GM21423 (cell line): ENCODE results near the gene NEURL1.
"Not testable (repeated sequence)": the region's sequence is repeated elsewhere in the genome, so short reads cannot be mapped to it uniquely, and the experiment has no call there.

ENCODE experiments used
- ATAC-seq: cut with Tn5 transposase; IDR thresholded peaks from one replicate; pipeline ENCODE4 v1.9.1; 2021; ENCODE audit warnings: mild to moderate bottlenecking, moderate library complexity; ENCODE audit not compliant: unreplicated experiment

Gene NEURL1

DNA sequence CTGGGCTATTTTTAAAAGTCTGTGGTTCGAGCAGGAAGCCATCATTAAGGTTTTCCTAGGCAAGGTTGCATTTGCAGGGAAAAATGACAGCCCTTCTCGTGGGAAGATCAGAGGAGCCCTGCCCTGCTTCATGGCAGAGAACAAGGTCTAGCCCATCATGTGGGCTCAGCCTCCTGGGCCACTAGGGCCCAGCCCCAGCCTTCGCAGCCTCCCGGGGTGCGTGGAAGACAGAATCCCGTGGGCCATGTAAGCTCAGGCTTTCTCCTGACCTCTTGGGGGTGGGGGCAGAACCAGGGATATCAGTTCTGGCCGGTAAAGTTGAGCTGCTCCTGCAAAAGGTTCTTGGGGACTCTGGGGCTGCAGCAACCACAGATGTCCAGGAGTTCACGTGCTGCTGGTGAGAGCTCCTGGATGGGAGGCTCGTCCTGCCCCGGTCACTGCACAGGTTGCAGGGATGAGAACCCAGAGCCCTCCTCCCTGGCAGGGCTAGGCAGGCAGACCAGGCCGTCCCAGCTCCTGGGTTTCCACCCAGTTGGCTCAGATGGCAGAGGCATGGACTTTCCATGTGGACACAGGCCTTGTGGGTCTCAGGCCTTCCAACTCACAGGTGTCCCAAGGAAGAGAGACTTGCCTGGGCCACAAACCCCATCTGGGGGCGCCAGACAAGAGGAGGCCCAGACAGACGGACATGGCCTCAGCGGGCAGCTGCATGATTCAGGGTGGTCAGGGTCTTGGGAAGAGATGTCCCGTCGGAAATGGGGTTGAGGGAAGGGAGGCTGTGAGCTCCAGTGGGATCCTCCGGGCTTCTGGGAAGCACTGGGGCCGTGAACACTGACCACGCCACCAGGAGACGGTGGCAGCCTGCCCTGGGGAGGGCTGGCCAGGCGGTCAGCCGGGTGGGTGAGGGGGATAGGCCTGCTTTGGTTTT lies 126.2 kb downstream of the NEURL1 start:
- no peak for ATAC-seq

DNA sequence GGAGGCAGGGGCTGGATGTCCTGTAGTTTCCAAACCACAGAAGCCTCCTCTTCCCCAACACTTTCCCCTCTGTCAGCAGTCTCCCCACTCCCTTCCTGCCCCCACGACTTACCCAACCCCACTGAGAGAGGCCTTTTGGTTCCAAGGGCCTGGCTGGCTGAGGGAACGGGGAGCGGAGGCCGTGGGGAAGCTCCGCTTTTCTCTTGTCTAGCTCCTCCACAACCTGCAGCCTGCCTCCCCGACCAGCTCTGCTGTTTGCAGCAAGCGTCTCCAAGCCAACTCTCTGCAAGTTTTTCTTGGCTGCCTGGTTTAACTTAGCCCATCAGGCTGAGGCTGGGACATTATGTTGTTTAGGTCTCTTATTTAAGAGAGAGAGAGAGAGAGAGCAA lies 126.8 kb downstream of the NEURL1 start:
- ATAC-seq = no peak

DNA sequence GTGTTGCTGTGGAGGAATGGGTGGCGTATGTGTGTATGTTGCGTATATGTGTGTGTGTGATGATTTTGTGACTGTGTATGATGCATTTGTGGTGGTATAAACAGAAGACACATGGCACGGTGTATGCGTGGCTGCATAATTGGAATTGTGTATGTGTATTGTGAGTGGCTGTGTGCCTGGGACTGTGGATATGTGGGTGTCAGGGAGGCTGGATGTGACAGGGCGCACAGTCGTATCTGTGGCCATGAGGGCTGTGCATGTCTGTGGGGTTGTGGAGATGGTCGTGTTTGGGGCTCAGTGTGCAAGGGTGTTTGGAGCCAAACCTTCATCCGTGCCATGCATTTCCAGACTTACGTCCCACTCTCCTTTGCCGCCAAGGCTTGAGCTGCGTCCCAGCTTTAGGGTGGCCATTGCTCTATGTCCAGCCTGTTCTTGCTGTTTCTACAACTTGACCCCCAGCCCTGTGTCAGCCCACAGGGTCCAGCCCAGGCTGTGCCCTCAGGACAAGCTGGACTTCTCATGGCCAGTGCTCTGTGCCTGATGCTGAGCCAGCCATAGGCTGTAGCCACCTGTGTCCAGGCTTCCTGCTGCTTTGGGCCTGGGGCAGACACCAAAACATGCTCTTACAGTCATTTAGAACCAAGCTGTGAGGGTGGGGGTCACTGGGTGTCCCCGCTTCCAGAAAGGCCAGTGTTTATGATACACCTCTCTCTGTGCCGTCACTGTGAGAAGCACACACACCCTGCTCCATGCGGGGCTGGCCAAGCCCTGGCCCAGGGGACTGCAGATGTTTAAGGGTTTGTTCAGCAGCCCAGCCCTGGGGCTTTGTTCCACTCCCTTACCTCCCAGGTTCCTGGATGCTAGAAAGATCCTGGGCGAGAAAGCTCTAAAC lies 127.6 kb downstream of the NEURL1 start:
- no peak for ATAC-seq

DNA sequence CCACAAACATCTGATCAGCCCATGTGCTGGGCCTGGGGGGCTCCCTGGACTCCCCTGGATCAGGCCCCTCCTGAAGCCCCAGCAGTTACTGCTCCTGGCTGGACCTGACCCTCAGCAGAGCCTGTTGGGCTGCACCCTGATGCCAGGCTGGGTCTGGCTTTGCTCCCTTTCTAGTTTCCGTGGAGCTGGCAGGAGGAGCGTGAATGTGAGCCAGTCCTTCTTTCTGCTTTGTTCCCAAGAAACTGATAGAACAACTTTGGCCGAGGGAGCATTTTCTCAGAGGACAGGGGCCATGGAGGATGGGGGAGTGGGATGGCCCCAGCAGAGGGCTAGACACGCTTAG lies 128.2 kb downstream of the NEURL1 start:
- ATAC-seq = no peak

DNA sequence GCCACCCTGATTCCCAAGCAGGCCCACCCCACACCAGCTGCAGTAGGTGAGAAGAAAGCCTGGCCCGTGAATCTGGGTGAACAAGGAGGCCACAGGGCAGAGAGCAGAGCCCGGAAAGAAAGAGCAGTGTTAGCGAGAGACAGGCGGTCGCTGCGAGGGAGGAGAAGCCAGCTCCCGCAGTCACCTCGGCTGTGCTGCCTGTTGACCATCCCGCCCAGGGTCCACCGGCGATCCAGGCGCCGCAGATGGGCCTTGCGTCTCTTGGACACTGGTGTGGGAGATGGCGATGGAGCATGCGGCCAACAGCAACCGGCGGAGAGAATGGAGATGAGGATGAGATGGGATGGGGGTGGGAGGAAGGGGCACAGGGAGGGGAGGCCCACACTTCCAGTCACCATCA lies 128.8 kb downstream of the NEURL1 start:
- ATAC-seq = no peak

DNA sequence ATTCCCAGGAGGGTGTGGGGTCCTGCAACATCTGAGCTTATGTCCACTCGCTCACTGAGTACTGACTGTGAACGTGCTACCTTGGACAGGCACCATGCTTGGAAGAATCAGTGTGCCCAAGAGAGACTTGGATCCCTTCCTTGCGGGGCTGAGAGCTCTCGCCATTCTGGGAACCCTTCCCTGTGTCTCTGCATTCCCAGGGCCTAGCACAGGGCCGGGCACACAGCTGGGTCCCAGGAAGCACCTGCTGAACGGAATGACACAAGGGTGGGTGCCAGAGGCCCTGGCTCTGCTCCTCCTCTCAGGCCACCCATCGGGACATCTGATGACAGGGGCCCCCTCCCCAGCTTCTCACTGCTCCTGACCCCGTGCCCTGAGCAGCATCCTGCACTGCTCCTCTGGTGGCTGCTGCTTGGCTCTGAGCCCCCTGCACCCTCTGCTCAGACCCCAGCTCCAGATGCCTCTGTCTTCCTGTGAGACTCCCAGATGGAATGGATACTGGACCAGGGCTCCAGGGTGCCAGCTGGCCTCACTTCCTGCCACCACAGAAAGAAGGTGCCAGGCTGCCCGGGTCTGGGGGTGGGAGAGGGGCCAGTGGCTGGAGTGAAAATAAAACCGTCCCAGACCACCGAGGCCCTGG lies 129.6 kb downstream of the NEURL1 start:
- no peak for ATAC-seq

DNA sequence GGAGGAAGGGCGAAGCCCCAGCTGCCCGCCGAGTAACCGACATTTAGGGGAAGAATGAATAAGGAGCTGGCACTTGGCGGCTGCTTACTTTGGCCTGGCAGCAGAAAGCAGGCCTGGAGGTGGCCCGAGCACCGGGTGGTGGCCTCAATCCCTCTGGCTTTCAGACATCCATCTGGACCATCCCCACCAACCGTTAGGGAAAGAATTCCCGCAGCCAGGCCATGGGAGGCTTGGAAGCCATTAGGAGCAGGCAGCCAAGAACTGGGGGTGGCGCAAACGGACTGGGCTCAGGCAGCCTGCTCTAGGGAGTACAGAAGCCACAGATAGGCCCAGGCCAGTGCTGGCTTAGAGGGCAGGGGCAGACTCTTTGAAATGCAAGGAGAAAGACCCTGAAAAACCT lies 132.7 kb downstream of the NEURL1 start:
- ATAC-seq = no peak

DNA sequence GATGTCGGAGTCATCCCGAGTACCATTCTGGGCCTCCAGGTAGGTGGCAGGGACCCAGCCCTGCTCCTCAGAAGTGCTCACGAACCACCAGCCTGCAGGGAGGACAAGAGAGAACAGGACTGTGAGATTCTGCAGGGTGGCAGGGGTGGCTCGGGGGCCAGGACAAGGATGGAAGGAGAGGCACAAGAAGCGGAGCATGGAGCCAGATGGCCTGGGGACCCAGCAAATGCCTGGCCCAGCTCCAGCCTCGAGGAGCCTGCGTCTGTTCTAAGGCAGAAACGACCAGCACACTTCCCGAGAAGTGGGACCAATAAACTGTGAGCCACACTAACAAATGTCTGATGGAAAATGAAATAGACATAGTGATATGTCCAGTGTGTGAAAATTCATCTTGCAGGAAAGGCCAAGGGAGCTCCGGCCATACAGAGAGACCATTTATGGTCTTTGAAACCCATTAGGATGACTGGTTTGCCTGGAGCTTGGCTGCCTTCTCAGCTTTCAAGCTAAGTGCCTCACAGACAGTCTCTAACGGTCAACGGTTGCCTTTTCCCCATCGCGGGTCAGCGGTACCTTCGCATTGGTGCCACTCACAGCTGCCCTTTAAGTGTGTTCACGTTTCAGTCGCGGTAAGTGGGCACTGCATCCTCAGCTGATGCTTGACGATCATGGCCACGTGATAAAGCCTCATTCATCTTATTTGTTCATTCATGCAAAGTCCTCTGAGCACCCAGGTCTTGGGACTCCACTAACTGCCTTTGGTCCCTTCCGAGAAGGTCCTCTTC lies 133.8 kb downstream of the NEURL1 start:
- no peak for ATAC-seq

DNA sequence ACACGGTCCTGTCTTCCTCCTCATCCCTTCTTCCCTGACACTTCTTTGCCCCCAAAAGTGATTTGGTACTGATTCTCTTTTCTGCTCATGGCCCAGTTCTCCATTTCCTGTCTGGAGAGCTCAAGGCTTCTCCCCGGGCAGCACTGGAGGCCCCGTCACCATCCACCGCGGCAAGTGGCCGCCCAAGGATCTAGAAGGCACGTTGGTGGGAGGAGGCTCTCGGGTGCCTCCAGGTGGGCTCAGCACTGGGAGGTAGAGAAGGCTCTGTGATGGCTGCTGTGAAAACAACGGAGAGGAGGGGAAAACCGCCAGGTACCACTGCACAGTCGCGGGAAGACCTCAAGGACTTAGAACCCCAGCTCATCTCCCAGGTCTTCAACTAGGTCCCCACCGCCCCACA lies 134.4 kb downstream of the NEURL1 start:
- ATAC-seq = no peak

DNA sequence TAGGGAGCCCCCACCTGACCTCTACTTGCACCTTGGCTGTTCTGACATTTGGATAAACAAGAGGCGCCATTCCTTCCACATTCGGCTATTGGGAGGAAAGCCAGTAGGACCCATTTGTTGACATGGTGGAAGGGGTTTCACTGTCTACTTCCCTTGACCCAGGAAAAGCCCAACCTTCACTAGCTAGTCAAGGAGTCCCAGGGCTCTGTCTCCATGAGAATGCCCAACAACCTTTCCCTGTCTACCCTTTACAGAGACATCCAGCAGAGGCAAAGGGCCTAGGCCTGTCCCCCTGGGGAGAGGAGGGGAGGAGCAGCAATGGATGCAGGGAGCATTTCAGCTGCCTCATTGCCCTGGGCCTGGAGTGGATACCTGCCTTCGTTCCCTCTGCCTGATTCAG lies 136.1 kb downstream of the NEURL1 start:
- ATAC-seq = no peak

DNA sequence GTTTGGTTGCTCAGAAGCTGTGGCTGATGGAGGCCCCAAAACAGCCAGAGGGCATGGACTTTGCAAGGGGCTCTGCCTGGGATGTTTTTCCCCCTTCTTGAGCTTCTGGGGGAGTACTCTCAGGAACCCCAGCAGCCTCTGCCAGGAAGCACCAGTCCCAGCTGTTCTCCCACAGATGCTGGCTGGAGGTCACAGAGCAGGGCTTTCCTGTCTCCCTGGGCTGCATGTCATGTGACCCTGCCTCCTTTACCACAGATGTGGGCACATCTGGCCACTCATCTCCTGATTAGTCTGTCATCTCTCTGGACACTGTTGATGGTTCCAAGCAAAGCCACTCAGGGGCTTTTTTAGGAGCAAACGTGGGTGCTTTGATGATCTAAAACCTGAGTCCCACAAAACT lies 136.7 kb downstream of the NEURL1 start:
- ATAC-seq = no peak

DNA sequence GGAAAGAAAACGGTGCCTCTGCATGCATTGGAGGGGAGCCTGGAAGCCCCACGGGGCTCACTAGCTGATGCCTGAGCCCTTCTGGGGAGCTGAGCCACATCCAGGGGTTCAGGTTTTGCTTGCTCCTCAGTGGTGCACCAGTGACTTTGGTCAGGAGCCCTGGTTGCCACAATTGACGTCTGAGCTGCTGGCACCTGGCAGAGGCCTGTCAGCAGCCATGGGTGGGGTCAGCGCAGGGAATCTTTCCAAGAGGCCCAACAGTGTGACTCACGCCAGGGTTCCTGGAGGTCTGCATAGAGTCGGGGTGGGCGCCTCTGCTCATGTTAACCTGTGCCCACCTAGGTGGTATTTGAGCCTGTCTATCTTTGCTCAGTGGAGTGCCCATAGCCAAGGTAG lies 138.7 kb downstream of the NEURL1 start:
- ATAC-seq = no peak

DNA sequence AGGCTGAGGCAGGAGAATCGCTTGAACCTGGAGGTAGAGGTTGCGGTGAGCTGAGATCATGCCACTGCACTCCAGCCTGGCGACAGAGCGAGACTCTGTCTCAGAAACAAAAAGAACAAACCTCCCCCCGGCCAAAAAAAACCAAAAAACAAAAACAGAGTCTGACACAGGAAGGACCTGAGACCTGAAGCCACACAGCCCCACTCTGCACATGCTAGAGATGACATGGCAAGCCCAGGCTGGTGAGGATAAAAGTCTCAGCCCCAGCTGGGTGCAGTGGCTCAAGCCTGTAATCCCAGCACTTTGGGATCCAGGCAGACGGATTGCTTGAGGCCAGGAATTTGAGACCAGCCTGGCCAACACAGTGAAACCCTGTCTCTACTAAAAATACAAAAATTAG lies 139.4 kb downstream of the NEURL1 start:
- not testable (repeated sequence) for ATAC-seq

DNA sequence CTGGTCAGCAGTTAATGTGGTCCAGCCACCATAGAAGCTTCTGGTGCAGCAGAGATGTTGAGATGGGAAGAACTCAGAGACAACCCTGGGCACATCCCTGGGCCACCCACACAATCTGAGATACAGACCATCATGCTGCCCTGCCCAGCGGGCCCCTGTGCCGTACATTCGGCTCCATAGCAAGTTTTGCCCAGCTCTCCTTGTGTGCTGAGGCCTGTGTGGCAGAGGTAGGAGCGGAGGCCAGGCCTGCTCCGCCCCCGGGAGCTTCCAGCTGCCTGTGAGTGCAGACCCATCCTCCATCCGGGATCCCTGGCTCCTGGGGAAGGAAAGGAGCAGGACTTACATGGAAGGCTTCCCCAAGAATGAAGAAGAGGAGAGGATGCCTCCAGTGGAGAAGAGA lies 140.3 kb downstream of the NEURL1 start:
- ATAC-seq = no peak

DNA sequence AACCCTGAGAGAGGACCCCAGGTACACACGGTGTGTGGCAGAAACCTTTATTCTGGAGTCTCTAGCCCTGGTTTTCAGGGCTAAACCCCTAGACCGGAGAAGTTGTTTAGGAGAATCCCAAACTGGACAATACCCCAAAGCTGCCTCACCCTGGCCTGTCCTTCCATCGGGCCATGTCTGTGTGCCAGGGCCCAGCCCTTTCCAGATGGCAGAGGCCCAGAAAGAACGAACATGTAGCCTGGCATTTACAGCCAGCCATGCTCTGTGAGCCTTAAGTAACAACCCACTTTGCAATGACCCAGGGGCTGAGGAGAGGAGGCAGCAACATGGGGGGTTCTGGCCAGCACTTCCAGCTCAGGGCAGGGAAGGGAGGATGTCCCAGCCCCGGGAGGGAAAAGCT lies 142.1 kb downstream of the NEURL1 start:
- no peak for ATAC-seq

DNA sequence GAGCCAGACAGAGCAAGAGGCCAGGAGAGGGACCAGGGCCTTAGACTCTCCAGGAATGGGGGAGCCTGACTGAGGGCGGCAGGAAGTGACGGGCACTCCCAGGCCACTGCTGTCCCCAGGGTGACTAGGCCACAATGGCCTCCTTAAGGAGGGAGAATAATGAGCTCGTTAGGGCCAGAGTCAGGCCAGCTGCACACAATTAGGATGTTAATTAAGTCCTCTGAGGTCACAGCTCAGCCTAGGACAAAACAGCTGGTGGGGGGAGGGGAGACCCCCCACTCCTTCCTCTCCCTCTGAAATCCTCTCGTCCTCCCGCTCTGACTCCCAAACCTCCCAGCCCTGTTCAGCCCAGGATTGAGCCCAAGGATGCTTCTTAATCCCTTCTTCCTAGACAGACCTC lies 143.0 kb downstream of the NEURL1 start:
- ATAC-seq = no peak

DNA sequence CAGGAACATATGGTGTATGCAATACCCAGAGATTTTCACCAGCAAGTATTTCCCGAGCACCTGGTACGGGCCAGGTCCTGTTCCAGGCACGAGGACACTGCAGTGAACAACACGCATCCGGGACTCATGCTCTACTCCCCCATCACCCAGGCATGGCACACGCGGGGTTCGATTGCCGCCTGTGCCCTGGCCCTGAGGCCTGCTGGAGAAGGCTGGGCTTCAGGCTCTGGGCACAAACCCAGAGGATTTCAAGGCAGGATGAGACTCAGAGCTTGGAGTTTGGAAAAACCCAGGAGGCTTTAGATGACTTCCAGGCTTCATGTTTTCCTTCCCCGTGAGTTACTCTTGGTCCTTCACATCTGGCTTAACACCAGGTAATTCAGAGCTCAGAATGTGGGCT lies 143.5 kb downstream of the NEURL1 start:
- ATAC-seq = no peak

DNA sequence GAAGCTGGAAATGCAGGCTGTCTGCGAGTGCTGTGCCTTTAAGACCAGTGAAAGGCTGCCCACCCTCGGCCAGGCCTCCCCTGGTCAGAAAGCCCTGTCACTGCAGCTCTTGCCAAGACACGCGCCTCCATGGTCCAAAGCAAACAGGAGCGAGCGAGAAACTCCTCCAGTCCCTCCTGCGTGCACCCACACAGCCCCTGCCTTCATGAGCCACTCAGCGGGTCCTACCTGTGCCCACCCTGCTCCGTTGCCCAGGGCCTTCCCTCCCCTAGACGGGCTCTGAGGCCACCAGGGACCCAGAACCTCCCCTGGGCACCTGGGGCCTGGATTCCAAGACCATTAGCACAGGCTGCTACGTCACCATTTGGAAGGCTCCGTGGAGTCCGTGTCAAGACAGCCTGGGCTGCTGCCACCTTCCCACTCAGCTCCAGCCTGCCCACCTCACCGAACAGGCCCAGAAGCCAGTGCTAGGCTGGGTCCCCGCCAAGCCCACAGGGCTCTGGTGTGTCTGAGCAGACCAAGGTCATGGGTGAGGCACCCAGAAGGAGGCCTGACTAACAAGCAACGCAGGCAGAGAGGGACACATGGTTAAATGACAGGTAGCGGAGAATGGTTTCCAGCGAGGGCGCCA lies 144.5 kb downstream of the NEURL1 start:
- ATAC-seq = no peak

DNA sequence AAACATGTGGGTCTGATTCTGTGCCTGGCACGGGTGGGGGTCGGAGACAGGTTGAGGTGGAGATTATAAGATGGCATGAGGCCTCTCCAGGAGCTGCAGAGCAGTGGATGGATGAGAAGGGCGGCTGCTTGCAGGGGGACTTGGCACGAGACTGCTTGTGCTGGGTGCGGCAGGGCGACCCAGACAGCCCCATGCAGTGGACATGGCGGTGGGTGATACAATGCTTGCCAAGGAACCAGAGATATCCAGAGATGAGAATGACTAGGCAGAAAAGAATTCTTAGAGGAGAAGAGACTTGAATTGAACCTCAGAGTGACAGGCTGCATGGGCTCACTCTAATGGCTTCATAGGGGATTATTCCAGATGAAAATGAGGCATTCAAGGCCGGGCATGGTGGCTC lies 145.4 kb downstream of the NEURL1 start:
- ATAC-seq = no peak

DNA sequence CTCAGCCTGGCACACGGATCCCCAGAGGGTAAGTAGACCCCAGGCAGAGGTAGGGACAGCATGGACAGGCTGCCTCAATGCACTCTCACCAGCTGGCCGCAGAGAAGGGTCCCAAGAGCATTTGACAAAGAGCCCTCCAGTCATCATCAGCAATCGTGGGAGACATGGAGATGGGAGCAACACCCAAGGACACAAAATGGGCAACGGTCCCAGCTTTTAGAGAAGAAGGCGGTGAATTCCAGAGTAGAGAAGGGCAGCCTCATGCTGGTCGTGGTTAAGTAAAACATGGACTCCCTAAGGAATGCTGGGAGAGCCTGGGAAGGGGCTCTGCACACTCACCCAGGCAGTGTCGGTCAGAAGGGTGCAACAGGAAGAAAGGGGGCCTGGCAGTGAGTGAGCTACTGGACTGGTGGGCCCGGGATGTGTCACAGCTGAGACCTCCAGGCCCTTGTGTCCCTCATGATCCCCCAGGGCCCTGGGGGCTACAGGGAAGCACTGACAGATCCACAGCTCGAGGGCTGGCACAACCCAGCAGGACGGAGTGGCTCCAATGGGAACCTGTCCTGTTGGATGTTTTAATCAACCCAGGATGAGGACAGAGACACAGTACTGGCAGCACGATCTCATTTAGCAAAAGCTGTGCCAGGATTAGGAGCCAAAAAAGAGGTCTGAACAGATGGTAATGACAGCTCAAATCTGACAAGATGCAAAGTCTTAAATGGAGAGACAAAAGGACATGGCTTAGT lies 147.1 kb downstream of the NEURL1 start:
- no peak for ATAC-seq
